ENCODE results near the gene MALSU1.

The MALSU1 gene

DNA sequence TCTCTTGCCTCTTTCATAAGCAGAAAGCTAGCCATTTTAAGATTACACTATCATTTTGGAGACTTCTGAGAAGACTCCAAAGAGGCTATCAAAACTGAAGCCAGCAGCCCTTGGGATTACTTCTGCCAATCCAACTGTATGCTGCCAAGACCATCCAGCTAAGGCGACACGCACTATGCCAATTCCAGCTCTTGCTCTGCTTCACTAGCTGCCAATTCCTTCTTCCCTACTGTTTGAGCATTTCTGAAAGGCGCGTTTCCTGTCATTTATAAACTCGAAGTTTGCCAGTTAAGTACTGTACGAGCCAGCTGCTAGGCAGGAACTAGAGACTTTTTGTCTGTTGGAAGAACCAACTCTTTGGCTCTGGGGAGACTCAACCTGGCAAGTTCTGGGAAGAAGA lies 36.5 kb downstream of the MALSU1 start:
- no peak for DNase-seq

DNA sequence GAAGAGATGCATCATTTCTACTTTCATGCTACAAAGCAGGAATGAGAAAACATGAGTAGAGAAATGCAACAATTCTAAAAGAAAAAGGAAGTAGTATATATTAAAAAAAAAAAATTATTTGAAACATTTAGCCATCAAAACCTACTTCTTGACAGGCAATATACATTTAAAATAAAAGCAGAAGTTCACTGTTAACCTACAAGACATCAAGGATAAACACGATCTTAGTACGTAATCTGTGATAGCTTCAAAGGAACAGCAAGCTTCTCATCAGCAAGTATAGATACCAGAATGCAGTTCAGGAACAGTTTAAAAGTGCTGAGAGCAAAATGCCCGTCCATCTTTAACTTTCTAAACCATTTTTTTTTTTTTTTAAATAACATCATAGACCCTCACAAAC lies 36.9 kb downstream of the MALSU1 start:
- DNase-seq, result no peak

DNA sequence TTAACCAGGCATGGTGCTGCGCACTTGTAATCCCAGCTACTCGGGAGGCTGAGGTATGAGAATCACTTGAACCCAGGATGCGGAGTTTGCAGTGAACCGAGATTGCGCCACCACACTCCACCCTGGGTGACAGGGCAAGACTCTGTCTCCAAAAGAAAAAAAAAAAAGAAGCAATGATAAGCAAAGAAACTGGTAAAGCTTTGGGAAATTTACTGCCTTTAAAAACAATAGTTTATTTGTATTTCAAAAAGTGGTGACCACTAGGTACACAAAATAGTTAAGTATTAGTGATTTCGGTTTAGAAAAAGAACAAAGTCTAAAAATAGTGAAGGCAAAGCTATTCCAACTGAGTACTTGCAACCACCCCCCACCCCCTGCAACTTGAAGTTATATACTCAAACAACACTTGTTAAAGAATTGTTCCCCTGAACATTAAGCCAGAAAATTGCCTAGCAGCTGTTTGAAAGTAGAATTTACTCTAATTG lies 37.7 kb downstream of the MALSU1 start:
- no peak for DNase-seq

DNA sequence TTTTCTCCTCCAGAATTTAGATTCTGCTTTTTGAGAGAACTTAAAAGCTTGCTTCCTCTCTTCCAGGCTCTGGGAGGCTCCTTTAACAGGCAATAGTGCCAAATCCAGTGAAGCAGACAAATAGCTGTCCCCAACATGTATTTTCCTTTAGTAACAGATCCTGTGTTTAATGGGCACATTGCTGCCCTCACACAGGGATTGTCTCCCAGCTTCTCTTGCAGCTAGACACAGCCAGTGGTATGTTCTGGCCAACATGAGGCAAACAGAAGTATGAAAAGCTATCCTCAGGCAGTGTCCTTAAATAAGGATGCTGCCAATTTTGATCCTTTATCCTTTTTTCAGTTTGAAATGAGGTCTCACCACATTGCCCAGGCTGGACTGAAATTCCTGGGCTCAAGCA lies 38.2 kb downstream of the MALSU1 start:
- DNase-seq, result no peak

DNA sequence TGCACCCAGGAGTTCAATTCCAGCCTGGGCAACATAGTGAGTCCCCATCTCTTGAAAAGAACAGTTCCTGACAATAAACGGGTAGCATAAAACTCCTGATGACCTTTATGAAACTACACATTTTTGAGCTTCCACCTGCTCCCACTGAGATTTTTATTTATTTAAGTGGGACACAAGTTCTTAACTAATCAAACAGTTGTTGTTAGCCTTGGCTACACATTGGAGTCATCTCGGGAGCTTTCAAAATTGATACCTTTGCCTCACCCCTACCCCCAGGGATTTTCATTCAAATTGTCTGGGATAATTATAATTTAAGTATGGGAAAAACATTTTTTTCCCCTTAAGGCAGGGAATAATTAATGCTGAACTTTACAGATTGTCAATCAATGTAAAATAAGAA lies 39.3 kb downstream of the MALSU1 start:
- DNase-seq, result no peak

DNA sequence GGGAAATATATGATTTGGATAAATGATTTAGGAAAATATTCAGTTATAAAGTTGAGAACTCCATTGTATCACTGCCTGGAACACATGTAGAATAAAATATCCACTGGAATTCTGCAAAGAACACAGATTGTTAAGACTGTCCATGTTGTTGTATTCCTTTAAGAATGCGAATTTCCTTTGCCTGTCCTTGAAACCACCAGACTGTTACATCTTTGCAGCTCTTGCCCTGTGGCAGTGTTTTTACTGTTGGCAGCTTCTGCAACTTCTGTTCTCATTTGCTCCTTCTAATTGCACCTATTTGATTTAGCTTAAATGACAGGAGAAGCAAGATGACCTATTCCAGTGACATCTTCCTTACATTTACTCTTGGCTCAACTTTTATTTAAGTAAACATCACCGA lies 39.7 kb downstream of the MALSU1 start:
- DNase-seq, result no peak

DNA sequence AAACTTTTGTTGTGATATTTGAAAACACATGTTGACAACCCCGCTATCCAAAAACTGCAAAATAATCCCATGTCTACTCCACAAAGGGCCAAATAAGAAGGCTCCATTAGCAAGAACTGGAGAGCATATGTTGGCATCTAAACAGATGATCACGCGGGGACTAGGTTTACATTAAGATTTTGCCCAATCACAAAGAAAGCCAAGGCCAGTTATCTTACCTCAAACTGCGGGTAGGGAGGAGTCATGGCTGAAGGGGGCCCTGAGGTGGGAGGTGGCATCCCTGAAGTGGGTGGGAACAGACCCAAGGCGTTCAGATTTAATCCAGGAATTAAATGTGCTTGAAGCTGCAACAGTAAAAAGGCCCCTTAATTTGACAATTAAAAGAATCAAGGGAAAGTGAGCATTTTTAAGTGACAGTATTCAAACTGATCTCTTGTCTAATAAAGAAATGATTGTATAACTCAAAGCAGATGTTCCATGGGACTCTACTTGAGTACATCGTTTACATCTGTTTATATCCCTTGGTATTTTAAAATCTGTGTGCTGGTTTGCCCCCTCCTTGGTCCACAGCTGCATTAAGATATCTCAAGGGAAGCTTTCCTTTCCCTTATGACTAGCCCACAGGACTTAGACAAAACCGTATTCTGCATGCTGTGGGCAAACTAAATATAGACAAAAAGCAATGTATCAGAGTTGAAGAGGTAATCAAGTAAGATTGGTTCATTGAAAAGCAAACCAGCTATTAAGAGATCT lies 42.9 kb downstream of the MALSU1 start:
- no peak for DNase-seq

- DNase-seq, result no peak
These were observed 44.0 kb downstream of the MALSU1 start for GRCh38 chr7:23343102-23343501.

- no peak for DNase-seq
These were observed 44.8 kb downstream of the MALSU1 start for GRCh38 chr7:23343806-23344475.

GRCh38 chr7:23345601-23346000 lies 46.5 kb downstream of the MALSU1 start:
- no peak for DNase-seq

DNA sequence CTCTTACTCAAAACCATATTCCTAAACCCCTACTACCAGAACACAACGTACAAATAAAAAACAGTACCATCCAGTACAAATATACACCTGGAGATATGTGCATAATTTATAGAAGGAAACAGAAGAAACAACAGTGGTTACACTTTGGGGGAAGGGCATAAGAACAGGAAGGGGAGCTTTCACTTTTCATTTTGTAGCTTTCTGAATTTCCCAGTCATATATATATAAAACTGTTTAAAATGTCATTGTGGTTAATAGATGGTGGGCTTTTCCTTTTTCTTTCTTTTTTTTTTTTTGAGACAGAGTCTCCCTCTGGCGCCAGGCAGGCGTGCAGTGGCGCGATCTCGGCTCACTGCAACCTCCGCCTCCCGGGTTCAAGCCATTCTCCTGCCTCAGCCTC lies 47.2 kb downstream of the MALSU1 start:
- DNase-seq, result no peak

DNA sequence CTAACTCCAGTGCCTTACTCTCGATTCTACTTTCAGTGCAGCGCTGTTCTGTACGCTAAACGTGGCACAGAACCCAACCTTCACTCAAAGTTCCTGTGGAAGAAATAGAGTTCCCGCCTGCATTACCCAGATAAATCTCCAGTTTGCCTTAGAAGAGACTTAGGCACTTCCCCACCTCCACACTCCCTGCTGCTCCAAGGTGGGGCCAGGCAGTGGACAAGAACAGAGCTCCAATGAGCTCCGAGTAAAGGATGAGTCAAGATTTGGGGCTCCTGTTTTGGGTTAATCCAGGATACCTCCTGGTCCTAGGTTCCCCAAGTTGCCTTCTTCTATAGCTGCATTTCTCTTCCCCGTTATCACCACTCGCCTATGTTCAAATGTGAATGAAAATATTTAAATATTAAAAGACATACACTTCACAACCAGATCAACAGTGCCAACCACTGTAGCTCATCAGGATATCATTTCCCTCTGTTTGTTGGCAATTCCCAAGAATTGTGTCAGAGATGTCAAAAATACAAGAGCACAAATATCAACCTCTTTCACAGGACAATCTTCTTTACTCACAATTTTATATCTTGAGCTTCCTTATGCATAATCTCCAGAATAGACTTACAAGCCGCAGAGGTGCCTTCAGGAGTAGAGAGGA lies 48.0 kb downstream of the MALSU1 start:
- no peak for DNase-seq

- DNase-seq, result no peak
These were observed 48.6 kb downstream of the MALSU1 start for GRCh38 chr7:23347682-23348180.

DNA sequence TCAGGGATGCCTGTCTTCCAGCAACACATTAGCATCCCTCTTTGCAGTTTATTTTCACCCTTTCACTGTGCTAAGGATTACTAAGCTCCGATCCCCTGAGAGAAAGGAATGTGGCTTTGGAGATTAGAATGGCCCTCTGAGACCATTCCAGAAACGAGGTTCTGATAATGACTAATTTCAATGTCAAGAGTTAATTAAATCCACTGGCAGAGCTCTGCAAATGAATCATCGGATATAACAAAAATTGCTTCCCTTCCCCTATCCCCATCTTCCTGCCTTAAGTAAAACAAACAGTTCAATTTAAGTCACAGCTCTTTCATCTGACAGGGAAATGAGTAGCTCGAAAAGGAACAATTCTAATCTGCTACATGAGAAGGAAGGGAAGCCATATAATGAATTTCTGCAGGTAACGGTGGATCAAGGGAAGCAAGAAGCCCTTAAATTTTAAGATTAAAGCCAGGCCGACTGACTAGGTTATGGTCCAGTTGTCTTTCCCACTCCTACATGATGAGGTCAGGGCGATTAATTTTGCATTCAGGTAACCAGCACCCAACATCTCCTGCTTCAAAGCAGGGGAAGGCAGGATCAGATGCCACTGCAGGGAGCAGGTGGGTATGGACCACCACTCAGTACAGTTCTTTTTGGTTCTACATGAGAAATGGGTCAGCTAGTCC lies 50.5 kb downstream of the MALSU1 start:
- DNase-seq, result no peak

DNA sequence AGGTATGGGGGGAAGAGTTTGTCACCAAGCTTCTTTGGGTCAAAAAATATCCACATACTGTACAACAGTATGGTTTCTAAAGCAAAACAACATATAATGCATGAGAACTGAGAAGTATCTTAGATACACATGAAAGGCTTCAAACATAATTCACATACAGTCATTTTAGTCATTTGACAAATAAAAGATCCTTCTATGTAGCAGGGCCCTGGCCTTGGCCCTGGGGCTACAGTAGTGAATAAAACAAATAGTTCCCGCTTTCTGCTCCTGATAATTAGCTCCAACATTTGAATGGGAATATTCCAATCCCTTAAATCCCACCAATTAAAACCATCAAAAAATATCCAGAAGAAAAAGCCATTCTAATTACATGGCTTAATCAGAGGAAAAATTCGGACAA lies 51.3 kb downstream of the MALSU1 start:
- no peak for DNase-seq

GRCh38 chr7:23353172-23353571 lies 54.0 kb downstream of the MALSU1 start:
- no peak for DNase-seq

- no peak for DNase-seq
These were observed 57.0 kb downstream of the MALSU1 start for GRCh38 chr7:23356168-23356567.

DNA sequence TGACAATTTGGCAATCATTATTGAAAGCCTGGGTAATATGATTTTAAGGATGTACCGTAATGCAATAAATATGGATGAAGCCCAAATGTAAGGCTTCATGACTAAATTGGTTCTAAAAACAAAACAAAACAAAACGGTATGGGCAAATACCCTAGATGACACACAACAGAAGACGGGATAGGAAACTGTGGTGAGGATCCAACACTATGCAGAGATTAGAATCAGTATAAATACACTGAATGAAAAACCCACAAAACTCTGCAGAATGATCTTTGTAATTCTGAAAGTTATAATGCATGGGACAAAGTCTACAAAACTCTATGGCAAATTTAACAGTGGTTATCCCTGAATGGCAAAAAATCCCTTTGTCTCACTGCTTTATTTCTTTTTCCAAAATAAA lies 57.6 kb downstream of the MALSU1 start:
- no peak for DNase-seq

- DNase-seq, result no peak
These were observed 58.3 kb downstream of the MALSU1 start for GRCh38 chr7:23357190-23358093.

DNA sequence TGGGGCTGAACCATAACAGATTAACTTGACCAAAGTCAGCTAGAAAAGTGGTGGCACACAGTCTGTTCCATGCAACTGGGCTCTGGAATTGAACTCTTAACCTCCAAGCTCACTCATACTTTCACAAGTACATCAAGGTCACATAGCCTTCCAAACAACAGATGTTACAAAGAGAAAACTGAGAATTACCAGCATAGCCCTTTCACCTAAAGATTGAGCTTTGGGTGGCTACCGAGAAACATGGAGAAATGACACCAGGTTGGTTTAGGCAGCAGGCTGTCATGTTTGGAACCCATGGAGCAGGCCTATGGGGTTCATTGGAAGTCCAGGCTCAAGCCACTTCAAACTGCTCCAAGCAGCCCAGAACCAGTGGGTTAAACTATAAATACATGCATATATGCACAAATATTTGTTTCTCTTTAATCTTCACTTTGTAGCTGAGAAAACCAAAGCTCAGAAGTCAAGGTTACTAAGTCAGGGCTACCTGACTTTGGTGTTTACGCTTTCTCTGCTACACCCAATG lies 59.1 kb downstream of the MALSU1 start:
- DNase-seq, result no peak
